ENCODE results near the gene BAG5. TPM values are rescaled to one million over a fixed set of nuclear protein-coding genes. Genes with fewer than 3 reads are reported as not detected.
A peak's percentile ranks its signal among the peaks of the same experiment; 100 is the strongest.

Gene BAG5
- total RNA-seq, 1 donor from 2014 or later, result 16.1 TPM

DNA sequence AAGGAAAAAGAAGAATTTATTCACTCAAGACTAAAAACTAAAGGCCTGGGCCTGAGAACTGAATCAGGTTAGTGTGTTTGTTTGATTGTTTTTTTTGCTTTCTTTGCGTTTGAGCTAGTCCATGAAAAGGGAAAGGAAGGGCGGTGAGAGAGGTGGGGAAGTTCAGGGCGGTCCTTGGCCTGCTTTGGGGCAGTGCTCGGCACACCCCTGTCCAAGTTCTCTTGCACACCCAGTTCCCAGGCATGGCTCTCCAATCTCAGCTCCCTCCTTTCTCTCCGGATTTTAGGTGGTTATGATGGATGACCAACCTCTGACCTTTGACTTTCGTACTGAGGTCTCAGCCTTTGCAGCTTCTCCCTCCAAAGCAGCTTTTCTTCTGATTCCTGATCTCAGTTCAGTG lies 11.6 kb upstream of the BAG5 start:
- intact Hi-C loops (cut with DNase I), result loop anchor here (5.0 kb wide), 1 partner anchor 408 kb away; no protein-coding TSS in a partner anchor
- DNase-seq (ENCODE audit: missing footprints), result peak; percentile 50
- ATAC-seq, result no peak

DNA sequence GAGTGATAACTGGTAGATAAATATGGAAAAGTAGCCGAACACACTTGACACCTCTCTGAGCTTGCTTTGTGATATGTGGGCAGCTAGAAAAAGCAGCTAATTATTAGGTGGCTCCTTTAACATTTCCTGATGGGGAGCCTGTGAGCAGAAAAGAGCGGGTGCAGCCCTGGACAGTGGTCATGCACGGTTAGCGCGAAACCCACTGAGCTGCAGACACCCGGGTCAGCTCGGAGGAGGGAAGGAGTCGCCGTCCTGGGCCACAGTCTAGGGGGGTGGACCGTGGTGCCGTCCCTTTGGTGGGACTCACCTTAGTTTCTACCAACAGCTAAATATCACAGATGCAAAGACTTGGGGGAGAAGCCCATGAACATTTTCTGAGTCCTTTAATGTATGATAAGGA lies 7.0 kb upstream of the BAG5 start:
- DNase-seq (ENCODE audit: missing footprints) (no peak), ATAC-seq (no peak)
- intact Hi-C loops (cut with DNase I), result loop anchor here (10.0 kb wide), 1 partner anchor 145 kb away; the partner anchor contains the start of genes XRCC3 and ZFYVE21

DNA sequence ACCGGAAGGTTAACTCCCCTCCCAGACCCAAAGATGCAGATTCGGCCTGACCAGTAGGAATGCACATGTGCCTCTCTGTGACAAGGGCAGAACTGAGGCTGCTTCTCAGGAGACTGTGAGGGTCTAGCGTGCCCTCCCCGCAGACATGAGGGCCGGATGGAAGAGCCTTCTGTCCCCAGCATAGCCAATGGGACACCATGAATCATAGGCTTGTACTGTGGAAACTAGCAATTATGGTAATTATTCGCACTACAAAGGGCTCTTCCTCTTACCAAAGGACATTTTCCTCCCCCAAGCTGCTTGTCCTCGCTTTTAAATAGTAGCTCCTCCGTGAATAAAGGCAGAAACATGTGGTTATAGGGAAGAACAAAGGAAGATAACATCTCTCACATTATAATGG lies 6.5 kb upstream of the BAG5 start:
- no peak for ATAC-seq
- DNase-seq (ENCODE audit: missing footprints), result no peak
- intact Hi-C loops (cut with DNase I), result loop anchor here (10.0 kb wide), 1 partner anchor 146 kb away; the partner anchor contains the start of genes XRCC3 and ZFYVE21

DNA sequence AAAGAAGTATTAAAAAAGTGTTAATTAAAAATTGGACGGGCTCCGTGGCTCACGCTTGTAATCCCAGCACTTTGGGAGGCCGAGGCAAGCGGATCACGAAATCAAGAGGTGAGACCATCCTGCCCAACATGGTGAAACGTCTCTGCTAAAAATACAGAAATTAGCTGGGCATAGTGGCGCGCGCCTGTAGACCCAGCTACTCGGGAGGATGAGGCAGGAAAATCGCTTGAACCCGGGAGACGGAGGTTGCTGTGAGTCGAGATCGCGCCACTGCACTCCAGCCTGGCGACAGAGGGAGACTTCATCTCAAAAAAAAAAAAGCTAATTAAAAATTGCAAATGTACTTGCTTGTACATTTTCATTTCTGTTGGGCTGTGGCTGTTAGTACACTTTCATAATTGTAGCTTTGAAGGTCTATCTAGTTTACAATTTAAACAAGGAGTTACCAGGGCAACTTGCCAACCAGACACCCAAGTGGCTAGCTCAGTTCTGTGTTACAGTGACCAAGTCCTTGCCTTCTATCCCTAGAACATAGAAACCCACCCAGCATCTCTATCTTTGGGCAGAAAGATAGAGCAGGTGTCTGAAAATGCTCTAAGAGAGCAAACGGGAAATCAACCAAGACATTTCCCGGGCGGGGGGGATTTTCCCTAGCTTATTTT lies 1.5 kb upstream of the BAG5 start:
- intact Hi-C loops (cut with DNase I), result loop anchor here (10.0 kb wide), 1 partner anchor 151 kb away; the partner anchor contains the start of genes XRCC3 and ZFYVE21
- no peak for ATAC-seq
- DNase-seq (ENCODE audit: missing footprints), result no peak

DNA sequence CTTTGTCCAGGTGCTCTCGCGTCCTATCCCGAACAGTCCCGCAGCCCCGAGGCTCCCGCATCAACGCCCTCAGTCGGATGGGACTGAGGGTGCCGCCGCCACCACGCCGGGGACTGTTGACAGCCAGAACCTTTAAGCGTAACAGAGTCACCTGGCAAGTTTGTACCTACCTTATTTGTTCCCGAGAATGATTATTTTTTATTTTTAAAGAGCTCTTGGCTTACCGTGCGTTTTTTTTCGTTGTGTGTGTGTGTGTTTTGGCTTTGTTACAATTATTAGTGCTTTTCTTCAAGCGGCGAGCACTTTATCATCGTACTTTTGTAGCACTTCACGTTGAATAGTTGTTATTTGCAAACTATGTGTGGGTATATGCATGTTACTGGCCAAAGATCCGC lies 766 bp upstream of the BAG5 start:
- DNase-seq (ENCODE audit: missing footprints), result no peak
- no peak for ATAC-seq
- intact Hi-C loops (cut with DNase I), result loop anchor here (10.0 kb wide), 1 partner anchor 152 kb away; the partner anchor contains the start of genes XRCC3 and ZFYVE21

DNA sequence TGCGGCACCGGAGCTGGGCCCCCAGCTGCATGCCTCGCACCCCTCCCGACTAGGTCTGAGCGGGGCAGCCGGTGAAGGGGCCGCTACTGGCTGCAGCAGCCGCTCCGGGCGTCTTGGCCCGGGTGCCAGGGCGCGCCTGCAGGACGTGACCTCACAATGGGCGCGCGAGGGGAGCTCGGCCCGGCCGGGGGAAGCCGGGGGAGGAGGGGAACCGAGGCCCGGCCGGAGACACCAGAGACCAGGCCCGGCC lies 353 bp downstream of the BAG5 start:
- DNase-seq (ENCODE audit: missing footprints) (no peak), ATAC-seq (no peak)
- intact Hi-C loops (cut with DNase I), result loop anchor here (10.0 kb wide), 1 partner anchor 153 kb away; the partner anchor contains the start of genes XRCC3 and ZFYVE21

DNA sequence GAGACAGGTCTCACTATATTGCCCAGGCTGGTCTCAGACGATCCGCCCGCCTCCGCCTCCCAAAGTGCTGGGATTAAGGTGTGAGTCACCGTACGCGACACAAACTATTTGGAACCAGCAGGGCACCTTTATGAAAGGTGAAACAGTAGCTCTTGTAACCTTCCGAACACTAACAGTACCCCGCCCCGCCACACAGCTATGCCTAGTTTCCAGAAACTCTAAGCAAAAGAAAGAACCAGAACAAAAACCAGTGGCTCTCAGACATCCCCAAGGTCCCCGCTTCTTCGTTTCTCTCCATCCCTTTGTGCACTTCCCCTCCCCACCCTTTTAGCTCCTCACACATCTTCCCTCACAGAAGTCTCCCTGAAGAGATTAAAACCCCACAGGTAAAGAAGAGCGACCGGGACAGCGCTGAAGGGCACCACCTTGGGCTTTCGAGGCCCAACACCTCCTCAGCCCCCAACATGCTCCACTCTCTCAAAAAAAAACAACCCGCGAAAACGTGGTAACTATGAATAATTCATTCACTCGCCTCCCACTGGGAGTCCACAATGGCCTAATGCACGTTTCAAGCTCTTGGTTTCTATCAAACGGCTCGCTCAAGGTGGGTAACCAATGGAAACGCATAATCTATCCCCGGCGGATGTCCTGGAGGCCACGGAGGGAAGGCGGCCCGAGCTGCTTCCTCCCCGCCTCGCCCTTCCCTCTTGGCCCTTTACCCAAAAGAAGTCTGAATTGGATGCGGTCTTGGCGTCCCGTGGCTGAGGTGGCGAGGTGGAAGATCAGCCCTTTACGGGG lies 877 bp downstream of the BAG5 start:
- DNase-seq (ENCODE audit: missing footprints) (no peak), ATAC-seq (peak; percentile 23)
- intact Hi-C loops (cut with DNase I), result loop anchor here (10.0 kb wide), 1 partner anchor 153 kb away; the partner anchor contains the start of genes XRCC3 and ZFYVE21

DNA sequence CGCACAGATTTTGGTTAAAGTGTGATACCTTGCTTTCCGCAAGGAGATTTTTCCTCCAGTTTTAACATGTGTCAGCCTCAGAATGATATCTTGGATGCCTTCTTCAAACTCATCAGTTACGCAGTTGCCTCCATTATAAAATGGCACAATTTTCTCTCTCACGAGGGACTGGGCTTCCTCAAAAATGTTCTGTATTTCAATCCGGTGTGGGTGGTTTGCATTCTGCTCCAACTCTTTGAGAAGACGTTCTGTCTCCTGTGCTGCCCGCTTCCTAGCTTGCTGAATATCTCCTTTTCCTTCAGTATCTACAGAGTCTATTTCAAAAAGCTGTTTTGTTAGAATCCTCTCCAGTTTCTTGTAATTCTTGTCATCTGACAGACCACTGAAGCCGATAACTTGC lies 1.8 kb downstream of the BAG5 start:
- intact Hi-C loops (cut with DNase I), result loop anchor here (10.0 kb wide), 1 partner anchor 154 kb away; the partner anchor contains the start of genes XRCC3 and ZFYVE21
- no peak for DNase-seq (ENCODE audit: missing footprints)
- no peak for ATAC-seq

DNA sequence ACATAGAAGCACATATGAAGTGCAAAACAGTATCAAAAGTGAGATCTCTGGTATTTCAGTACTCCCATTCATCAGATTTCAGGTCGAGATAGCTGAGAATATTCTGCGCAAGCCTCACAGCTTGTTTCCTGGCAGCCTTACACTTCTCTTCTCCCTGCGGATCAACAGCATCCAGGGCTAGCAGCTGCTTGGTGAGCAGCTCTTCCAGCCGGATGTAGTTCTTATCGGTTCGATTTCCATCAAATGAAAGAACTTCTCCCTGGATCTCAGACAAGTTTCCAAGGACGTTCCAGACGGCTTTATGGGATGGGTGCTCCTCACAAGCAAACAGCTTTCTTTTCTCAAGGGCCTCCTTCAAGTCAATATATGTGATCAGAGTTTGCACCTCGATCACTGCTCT lies 2.7 kb downstream of the BAG5 start:
- intact Hi-C loops (cut with DNase I), result loop anchor here (10.0 kb wide), 1 partner anchor 155 kb away; the partner anchor contains the start of genes XRCC3 and ZFYVE21

DNA sequence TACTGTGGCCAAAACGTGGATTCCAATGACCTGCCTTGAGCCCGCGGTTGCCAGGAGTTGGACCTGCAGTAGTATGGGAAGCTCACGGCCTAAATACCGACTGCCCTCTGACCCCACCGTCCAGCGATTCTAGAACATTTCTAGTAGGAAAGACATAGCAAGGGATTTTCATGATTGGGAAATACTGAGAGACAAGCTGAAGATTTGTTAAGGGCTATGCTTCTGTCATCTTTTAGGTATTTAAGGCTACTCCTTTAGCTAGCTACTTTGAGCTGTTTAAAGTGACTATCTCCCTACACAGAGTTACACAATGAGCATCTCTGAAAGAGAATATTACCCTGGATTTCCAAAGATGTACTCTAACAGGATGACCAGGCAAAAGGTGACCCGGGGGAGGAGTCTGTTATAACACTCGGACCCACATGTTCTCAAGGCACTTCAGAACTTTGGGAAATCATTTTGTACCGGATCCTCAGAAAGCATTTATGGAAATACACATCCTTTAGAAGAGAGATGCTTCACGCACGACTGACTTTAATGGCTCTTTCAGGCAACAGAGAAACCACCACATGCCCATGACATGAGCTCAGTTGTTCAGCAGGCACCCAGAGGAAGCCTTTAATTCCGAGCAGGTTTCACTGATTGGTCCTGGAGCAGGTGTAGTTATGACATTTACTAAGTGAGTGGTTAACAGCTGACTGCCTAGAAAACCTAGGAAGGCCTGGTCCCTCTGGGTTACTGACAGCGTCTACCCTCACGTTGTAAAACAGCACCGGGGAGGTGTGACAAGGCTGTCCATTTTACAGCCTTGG lies 4.2 kb downstream of the BAG5 start:
- intact Hi-C loops (cut with DNase I), result no loop called here
- DNase-seq (ENCODE audit: missing footprints), result no peak
- no peak for ATAC-seq

More for the DNA sequence above, 2.7 kb downstream of the BAG5 start:
- DNase-seq (ENCODE audit: missing footprints) (no peak), ATAC-seq (no peak)

DNA sequence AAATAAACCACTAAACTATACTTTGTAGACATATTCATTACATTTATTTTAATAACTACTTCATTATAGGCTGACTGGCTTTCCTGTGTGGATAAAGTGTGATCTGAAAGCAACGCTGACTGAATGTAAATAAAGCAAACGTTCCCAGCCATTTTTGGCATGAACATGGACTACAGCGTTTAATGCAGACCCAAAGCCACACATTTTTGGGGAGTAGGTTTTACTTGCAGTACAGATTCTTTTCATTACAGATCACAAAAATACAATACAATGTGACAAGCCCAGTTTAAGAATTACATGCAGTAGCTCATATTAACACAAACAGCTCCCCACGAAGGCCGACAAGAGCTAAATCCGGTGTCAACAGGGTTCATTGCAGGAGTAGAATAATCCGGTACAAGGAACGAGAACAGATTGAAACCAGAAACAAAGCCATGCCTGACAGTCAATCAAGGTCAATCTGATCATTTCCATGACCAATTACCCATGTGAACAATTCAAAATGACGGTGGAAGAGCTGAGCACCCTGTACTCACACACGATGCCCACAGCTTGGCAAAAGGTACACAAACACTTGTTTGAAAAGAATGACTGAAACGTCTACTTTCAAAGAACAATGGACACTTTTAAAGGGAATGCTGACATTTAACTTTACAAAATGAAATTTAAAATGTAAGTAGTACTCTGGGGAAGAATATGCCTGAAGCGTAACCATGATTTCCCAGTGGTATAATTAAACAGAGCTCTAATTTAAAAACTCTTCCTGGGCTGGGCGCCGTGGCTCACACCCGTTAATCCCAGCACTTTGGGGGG lies 5.3 kb downstream of the BAG5 start:
- ATAC-seq (no peak), DNase-seq (ENCODE audit: missing footprints) (no peak)

DNA sequence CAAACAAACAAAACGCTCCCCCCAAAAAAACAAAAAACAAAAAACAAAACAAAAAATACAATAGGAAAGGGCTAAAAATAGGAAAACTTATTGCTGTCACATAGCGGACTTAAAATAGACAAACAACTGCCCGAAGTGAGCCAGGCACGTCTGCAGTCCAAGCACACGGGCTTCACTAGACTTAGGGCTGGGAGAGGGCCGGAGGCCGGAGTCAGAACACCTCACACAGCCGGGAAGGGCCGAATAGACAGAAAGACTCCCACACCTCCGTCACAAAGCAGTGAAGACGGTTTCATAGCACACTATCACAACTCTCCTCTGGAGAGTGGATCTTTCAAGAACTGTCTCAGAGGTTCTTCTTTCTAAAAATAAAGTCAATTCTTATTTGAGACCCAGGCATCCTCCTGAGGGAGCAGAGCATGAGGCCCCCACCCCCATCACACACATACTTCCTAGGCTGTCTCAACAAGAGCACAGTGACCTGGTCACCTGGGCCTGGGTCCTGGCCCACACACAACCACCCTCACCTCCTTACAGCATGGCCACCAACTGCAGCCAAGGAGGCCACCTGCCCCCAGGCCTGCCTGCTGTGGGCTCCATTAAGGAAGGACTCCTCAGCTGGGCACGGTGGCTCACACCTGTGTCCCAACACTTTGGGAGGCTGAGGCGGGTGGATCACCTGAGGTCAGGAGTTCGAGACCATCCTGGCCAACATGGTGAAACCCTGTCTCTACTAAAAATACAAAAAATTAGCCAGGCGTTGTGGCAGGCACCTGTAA lies 6.7 kb downstream of the BAG5 start:
- no peak for ATAC-seq
- no peak for DNase-seq (ENCODE audit: missing footprints)
- intact Hi-C loops (cut with DNase I), result no loop called here

More for the DNA sequence above, 5.3 kb downstream of the BAG5 start:
- intact Hi-C loops (cut with DNase I), result no loop called here

DNA sequence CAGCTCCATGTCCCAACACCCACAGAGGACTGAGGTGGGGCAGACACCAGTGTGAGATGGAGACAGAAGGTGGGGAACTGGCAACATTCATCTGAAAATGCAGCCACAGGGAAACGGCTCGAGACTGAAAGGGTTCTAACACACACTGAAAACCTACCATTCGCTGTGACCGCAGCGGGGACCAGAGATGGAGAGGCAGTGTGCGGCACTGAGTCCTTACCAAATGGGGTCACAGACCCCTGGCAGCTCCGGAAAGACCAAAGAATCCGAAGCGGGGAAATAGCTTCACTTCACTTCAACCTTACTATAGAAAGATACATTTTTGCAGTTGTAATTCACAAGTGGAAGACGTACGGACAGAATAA lies 9.6 kb downstream of the BAG5 start:
- no peak for DNase-seq (ENCODE audit: missing footprints)
- no peak for ATAC-seq
- intact Hi-C loops (cut with DNase I), result no loop called here

DNA sequence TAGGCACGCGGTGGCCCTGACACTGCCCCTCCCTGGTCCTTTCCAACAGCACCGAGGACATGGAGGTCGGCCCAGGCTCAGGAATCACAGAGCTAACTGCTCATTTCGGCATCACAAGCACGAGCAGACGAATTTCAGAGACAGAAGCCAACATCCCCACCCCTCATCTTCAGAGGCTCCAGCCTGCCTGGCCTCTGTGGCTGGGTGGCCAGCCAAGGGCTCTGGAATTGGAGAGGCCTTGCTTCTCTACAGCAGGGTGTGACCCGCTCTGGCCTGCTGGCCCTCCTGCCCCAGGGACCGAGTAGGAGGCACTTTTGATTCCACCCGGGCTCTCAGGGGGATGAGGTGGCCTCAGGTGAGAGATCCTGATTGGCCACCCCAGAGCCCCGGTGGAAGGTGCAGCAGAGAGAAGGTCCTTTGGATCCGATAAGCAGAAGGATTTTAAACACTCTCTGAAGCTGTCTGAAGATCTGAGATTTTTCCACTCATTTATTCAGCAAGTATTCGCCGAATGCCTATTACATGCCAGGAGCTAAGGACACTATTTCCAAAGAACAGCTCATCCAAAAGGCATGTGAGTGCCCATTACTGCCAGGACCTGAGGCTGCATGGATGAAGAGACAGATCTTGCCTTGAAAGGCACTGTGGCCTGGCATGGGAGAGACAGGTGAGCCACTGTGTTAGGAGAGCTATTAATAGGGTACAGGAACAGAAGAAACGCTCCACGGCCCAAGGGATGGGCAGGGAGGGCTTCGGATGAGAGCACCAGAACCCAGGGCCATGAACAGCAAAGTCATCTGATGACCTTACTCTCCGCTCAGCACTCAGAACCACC lies 10.2 kb downstream of the BAG5 start:
- DNase-seq (ENCODE audit: missing footprints), result peak; percentile 73
- peak; percentile 62 for ATAC-seq
- intact Hi-C loops (cut with DNase I), result no loop called here

DNA sequence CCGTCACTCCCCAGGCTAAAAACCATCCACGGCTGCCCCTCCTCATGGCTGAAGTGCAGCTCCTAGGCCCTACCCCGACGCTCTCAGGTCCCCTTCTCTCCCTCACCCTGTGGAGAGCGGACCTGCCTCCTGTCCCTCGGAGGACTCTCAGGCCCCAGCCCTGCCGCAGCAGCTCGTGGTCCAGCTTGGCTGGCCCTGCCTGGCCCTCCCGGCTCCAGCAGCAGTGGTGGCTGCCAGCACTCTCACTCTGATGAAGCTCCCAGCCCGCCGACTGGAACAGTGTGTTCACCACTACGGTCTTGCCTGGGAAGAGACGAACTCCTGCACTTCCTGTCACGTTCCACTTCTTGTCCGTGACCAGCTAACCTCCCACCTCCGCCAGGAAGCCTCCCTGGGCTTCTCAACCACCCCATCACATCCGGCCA lies 11.1 kb downstream of the BAG5 start:
- DNase-seq (ENCODE audit: missing footprints) (peak; percentile 85), ATAC-seq (peak; percentile 77)

DNA sequence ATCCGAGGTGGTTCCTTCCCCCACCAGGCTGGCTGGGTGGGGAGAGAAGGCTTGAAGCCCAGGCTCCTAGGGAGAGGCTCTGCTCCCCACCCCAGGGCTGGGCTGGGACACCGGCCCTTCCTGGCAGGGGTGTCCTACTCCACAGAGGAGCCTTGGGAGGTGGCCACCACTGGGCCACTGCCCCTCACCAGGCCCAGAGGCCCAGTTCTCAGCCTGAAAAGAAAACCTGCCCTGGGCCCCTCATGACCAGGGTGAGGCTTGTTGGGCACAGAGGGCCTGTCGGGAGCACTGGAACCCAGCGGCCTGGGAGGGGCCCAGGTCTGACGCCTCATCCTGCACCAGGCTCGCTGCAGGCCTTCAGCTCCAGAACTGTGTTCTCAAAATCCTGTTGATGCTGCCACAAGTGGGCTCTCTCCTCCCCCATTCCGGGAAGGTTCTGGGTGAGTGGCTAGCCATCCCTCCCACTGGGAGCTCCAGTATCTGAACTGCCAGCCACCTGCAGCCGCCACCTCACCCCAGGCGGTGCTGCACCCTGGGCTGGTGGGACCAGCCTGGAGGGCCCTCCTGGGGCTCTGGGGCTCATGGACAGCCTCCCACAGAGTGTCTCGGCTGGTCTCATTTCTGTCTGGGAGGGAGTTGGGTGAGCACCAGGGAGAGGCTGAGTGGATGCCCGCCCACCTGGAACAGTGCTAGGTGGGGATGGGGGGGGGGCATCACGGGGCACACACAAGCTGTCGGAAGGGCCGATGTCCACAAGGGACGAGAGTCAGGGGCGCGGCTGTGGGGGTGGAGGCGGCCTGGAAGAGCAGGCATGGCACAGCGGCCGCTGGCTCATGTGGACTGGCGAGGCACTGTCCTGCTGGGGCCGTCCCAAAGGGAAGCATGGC lies 11.8 kb downstream of the BAG5 start:
- peak; percentile 17 for ATAC-seq
- DNase-seq (ENCODE audit: missing footprints), result peak; percentile 73

More for the DNA sequence above, 11.1 kb downstream of the BAG5 start:
- intact Hi-C loops (cut with DNase I), result no loop called here

More for the DNA sequence above, 11.8 kb downstream of the BAG5 start:
- intact Hi-C loops (cut with DNase I), result no loop called here

Measured in Right ventricle myocardium inferior (tissue), 1 donor.